Left ventricle myocardium superior (tissue), 1 donor: ENCODE data around the gene RFPL1. TPM values are rescaled to one million over a fixed set of nuclear protein-coding genes. Genes with fewer than 3 reads are reported as not detected.
"Not testable (repeated sequence)": the region's sequence is repeated elsewhere in the genome, so short reads cannot be mapped to it uniquely, and the experiment has no call there.

Source experiments
- ATAC-seq: fragments of 200-7000 bp; cut with Tn5 transposase; one replicate; pipeline ENCODE4 v1.9.1; 2020; ENCODE audit warnings: mild to moderate bottlenecking, moderate library complexity
- DNase-seq: peaks from one replicate; pipeline ENCODE4 v3.0.0-alpha.2; 2020
- intact Hi-C: fragments of 100-400 bp; cut with micrococcal nuclease; formaldehyde crosslinking; loops from one replicate; pipeline ENCODE4 v1.11.0; 2022
- total RNA-seq: library from RNA; stranded (reverse); fragmentation: NEBNext Ultra II Directional; extraction: Animal tissue kit (Norgen Biotek cat#: 25700); gene quantifications from one replicate; pipeline ENCODE4 v1.2.1, GENCODE V29; 2021
- donor health status: DM: no; HTN: yes; CAD: no; lungs with severe emphysema.

The RFPL1 gene
- total RNA-seq, 1 donor from 2014 or later, result not detected

DNA sequence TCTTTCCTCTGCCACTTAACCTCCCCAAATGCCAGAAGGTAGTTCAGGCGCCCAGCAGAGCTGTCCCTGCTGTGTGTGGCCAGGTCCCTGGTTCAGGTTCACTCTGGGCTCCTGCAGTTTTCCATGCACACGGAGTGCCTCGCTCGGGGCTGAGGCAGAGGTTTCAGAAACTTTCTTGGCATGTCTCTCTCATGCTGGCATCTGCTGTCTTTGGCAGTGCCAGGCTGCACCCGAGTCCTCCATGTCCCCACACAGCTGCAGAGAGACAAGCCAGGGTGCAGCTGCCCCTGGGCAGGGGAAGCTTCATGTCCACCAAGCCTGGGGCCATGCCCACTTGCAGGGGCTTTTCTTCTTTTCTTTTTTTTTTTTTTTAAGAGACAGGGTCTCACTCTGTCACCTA, 34.6 kb downstream of the RFPL1 start:
- intact Hi-C loops, result no loop called here
- ATAC-seq, result no peak
- DNase-seq, result no peak

DNA sequence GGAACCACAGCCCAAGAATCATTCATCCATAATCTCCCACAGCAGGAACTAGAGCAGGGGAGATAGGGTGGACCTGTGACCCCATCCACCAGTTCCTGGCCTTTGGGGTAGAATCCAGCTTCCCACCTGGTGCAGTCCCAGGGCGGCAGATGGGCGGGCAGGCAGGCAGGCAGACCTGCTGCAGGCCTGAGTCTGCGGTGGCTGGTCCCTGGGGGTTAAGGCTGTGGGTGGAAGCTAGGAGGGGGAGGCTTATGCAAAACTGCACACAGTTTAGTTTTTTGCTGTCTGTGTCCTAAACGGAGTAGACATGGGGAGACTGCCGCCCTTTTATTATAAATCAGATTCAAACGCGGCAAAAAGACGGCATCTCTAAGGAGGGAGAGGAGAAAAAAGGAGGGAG, 37.2 kb downstream of the RFPL1 start:
- no peak for ATAC-seq
- intact Hi-C loops, result no loop called here
- DNase-seq, result no peak

DNA sequence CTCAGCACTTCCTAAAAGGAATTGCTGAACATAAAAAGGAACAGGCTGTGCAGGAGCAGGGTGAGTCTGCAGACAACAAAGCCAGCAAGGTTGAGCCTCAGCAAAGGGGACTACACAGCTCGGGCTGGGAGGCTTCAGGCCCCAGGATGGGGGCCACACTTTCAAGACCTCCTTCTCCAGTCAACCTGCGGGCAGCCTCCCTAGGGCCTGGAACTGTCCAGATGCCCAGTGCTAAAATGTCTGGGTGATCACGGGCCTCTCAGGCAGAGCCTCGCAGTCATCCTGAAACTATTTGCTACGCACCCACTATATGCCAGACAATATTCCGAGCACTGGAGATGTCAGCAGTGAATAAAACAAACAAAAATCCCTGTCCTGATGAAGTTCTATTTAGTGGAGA, 37.7 kb downstream of the RFPL1 start:
- DNase-seq, result no peak
- no peak for ATAC-seq
- intact Hi-C loops, result no loop called here

GRCh38 chr22:29477723-29478318, 39.4 kb downstream of the RFPL1 start:
- ATAC-seq, result no peak
- no peak for DNase-seq
- intact Hi-C loops, result no loop called here

GRCh38 chr22:29478326-29479276, 40.2 kb downstream of the RFPL1 start:
- DNase-seq (no peak), ATAC-seq (peak; percentile 31)
- intact Hi-C loops, result no loop called here

GRCh38 chr22:29479417-29480261, 41.3 kb downstream of the RFPL1 start, which contains the start of gene NEFH:
TSS of gene NEFH (plus strand) at chr22:29480218. CDS start at chr22:29480263, 45 bp downstream.
- DNase-seq (no peak), ATAC-seq (no peak)
- intact Hi-C loops, result no loop called here

DNA sequence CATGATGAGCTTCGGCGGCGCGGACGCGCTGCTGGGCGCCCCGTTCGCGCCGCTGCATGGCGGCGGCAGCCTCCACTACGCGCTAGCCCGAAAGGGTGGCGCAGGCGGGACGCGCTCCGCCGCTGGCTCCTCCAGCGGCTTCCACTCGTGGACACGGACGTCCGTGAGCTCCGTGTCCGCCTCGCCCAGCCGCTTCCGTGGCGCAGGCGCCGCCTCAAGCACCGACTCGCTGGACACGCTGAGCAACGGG, 41.8 kb downstream of the RFPL1 start:
- ATAC-seq, result no peak
- intact Hi-C loops, result no loop called here

DNA sequence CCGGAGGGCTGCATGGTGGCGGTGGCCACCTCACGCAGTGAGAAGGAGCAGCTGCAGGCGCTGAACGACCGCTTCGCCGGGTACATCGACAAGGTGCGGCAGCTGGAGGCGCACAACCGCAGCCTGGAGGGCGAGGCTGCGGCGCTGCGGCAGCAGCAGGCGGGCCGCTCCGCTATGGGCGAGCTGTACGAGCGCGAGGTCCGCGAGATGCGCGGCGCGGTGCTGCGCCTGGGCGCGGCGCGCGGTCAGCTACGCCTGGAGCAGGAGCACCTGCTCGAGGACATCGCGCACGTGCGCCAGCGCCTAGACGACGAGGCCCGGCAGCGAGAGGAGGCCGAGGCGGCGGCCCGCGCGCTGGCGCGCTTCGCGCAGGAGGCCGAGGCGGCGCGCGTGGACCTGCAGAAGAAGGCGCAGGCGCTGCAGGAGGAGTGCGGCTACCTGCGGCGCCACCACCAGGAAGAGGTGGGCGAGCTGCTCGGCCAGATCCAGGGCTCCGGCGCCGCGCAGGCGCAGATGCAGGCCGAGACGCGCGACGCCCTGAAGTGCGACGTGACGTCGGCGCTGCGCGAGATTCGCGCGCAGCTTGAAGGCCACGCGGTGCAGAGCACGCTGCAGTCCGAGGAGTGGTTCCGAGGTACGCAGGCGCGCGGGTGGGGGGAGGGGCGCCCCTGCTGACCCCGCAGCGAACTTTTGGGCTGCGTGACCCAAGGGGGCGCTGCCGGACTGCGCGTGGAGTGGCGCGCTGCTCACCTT, 42.3 kb downstream of the RFPL1 start:
- DNase-seq (peak; percentile 48), ATAC-seq (peak; percentile 65)
- intact Hi-C loops, result no loop called here

More for the DNA sequence above, 41.8 kb downstream of the RFPL1 start:
- no peak for DNase-seq

DNA sequence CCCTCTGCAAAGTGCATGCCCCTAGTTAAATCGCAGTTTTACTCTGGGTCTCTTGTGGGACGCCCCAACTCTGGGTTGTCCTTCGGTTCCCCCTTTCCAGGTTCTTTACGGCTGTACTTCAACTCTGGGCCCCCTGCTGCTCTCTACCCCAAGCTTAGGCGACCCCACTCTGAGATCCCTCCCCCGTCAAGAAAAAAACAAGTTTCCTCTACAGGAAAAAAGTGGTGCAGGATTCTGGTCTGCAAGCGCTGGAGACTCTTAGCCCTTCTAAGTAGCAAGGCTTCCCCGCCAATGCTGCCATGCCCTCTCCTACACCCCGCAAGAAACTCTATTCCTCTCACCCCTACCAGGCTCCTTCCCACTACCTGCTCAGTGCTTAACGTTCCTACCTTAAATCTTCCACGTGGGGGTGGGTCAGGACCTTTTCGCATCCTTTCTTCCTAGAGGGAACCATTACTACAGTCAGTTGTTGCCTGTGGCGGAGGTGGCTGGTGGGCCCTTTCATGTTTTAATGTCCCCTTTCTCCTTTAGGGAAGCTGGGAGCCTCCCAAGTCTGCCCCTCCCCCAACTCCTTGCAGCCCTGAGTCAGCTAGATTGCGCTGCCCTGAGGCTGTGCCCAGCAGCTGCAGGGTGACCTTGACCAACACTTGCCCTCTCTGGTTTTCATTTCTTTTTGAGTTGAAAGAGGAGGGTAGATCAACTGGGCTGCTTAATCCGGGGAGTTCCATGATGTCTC, 43.0 kb downstream of the RFPL1 start:
- intact Hi-C loops, result no loop called here
- ATAC-seq, result no peak
- no peak for DNase-seq

GRCh38 chr22:29482253-29482652, 43.9 kb downstream of the RFPL1 start:
- DNase-seq (no peak), ATAC-seq (no peak)
- intact Hi-C loops, result no loop called here

DNA sequence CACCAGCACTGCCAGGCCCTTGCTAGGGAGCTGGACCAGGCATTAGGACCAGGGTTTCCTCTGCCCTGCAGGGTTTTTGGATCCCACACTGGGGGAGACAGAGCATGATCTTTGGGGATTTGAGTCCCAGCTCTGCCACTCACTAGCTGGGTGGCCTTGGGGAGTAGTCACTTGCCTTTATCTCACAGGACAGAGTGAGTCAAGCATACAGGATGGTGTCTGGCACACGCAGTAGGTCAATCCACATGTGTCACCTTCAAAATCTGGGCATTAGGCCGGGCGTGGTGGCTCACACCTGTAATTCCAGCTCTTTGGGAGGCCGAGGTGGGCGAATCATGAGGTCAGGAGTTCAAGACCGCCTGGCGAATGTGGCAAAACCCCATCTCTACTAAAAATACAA, 44.3 kb downstream of the RFPL1 start:
- DNase-seq, result no peak
- intact Hi-C loops, result no loop called here
- no peak for ATAC-seq

GRCh38 chr22:29483254-29483653, 44.9 kb downstream of the RFPL1 start:
- DNase-seq (no peak), ATAC-seq (no peak)
- intact Hi-C loops, result no loop called here

GRCh38 chr22:29484642-29485041, 46.3 kb downstream of the RFPL1 start:
- intact Hi-C loops, result no loop called here
- ATAC-seq, result no peak
- no peak for DNase-seq

DNA sequence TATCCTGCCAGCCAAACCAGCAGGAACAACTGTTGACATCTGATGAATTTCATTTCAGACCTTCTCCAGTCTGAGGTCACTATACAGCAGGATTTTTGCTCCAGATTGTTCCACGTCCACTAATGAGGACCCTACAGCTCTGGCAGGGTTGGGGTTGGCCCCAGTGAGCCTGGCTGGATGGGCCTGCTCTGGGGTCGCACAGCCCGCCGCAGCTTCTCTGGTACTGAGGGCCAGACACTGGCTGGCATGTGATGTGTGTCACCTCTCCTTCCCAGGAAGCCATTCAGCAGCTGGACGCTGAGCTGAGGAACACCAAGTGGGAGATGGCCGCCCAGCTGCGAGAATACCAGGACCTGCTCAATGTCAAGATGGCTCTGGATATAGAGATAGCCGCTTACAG, 47.1 kb downstream of the RFPL1 start:
- intact Hi-C loops, result no loop called here
- ATAC-seq (no peak), DNase-seq (no peak)

- ATAC-seq (no peak), DNase-seq (no peak)
- intact Hi-C loops, result no loop called here
Observed at GRCh38 chr22:29487426-29487986, 49.1 kb downstream of the RFPL1 start.

DNA sequence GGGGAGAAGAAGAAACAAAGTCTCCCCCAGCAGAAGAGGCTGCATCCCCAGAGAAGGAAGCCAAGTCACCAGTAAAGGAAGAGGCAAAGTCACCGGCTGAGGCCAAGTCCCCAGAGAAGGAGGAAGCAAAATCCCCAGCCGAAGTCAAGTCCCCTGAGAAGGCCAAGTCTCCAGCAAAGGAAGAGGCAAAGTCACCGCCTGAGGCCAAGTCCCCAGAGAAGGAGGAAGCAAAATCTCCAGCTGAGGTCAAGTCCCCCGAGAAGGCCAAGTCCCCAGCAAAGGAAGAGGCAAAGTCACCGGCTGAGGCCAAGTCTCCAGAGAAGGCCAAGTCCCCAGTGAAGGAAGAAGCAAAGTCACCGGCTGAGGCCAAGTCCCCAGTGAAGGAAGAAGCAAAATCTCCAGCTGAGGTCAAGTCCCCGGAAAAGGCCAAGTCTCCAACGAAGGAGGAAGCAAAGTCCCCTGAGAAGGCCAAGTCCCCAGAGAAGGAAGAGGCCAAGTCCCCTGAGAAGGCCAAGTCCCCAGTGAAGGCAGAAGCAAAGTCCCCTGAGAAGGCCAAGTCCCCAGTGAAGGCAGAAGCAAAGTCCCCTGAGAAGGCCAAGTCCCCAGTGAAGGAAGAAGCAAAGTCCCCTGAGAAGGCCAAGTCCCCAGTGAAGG, 50.9 kb downstream of the RFPL1 start:
- ATAC-seq, DNase-seq, intact Hi-C loops: not testable (repeated sequence)

- ATAC-seq, result no peak
- DNase-seq, result no peak
- intact Hi-C loops, result no loop called here
Observed at GRCh38 chr22:29491012-29491411, 52.6 kb downstream of the RFPL1 start.
